B cell (primary cell): ENCODE measurements around the gene GCN1. TPM values are rescaled to one million over a fixed set of nuclear protein-coding genes. Genes with fewer than 3 reads are reported as not detected.

Source experiments
- ATAC-seq: fragments of 200-7000 bp; cut with Tn5 transposase; one replicate; pipeline ENCODE4 v1.10.0; 2021; ENCODE audit warnings: low read depth, mild to moderate bottlenecking, moderate number of reproducible peaks, moderate library complexity
- CTCF ChIA-PET: fragments of 350-600 bp; sonication (Branson Sonifier 250); formaldehyde crosslinking; loops from one replicate; lab custom pipeline; 2021; ENCODE audit warnings: antibody characterized with exemption, inconsistent platforms; lab: Charles Lee
- POLR2A ChIA-PET: fragments of 350-600 bp; sonication (Branson Sonifier 250); formaldehyde crosslinking; loops from one replicate; lab custom pipeline; 2021; ENCODE audit warnings: antibody characterized with exemption; lab: Charles Lee
- DNase-seq: peaks from one replicate; pipeline ENCODE4 v3.0.0; 2013
- H2AFZ ChIP-seq: 2 replicates; pipeline ENCODE4 v1.6.1; 2012; ENCODE audit warnings: mild to moderate bottlenecking, low read depth, low read length; ENCODE audit not compliant: insufficient read depth, poor library complexity, severe bottlenecking
- H3K27ac ChIP-seq, 2 donors: 1 replicate in 1 of 2; 2 replicates in 1 of 2; pipeline ENCODE4 v1.5.1; 2012 to 2013; ENCODE audit warnings: low read length in 2 of 2, mild to moderate bottlenecking in 2 of 2, moderate library complexity in 1 of 2
- H3K27me3 ChIP-seq, 4 experiments: fragments of 200-600 bp in 1 of 4; sonication (generic) in 1 of 4; replicated peaks in 1 of 4; 1 replicate in 2 of 4; 2 replicates in 2 of 4; pipeline versions ENCODE4 v1.6.1 to v1.7.0; 2013 to 2016; ENCODE audit warnings: low read length in 3 of 4, mild to moderate bottlenecking in 2 of 4, mixed read lengths in 1 of 4, moderate library complexity in 1 of 4; ENCODE audit not compliant: insufficient read depth in 4 of 4, control insufficient read depth in 3 of 4; ENCODE audit errors: control extremely low read depth in 1 of 4
- H3K36me3 ChIP-seq, 2 experiments: replicated peaks in 1 of 2; 1 replicate in 1 of 2; 2 replicates in 1 of 2; pipeline versions ENCODE4 v1.6.1 to v1.7.1; 2013; ENCODE audit warnings: low read length in 1 of 2; ENCODE audit not compliant: insufficient read depth in 2 of 2, control insufficient read depth in 1 of 2; ENCODE audit errors: control extremely low read depth in 1 of 2, extremely low read depth in 1 of 2
- H3K4me1 ChIP-seq, 2 donors: fragments of 200-600 bp in 1 of 2; sonication (generic) in 1 of 2; 1 replicate in 1 of 2; 2 replicates in 1 of 2; pipeline versions ENCODE4 v1.5.1 to v1.6.1; 2013 to 2017; ENCODE audit warnings: low read length in 2 of 2; ENCODE audit not compliant: control insufficient read depth in 2 of 2, insufficient read depth in 2 of 2
- H3K4me2 ChIP-seq: replicated peaks from 2 replicates; pipeline ENCODE3; 2012; ENCODE audit warnings: mild to moderate bottlenecking, low read depth, low read length; ENCODE audit not compliant: poor library complexity, severe bottlenecking
- H3K4me3 ChIP-seq, 5 experiments: fragments of 200-600 bp in 1 of 5; sonication (generic) in 1 of 5; 1 replicate in 3 of 5; 2 replicates in 2 of 5; pipeline versions ENCODE4 v1.5.1 to v1.7.0; 2011 to 2016; ENCODE audit warnings: low read length in 4 of 5, mild to moderate bottlenecking in 4 of 5, low read depth in 2 of 5, control low read depth in 1 of 5, moderate library complexity in 1 of 5; ENCODE audit not compliant: insufficient read depth in 1 of 5; ENCODE audit errors: control extremely low read depth in 1 of 5, extremely low read depth in 1 of 5
- H3K79me2 ChIP-seq: fragments of 200-600 bp; sonication (generic); one replicate; pipeline ENCODE4 v1.6.0; 2016; ENCODE audit warnings: low read length; ENCODE audit not compliant: control insufficient read depth, insufficient read depth
- H3K9ac ChIP-seq: fragments of 200-600 bp; sonication (generic); 2 replicates; pipeline ENCODE4 v1.6.1; 2017; ENCODE audit warnings: mild to moderate bottlenecking, low read length, moderate library complexity
- H3K9me3 ChIP-seq, 3 donors: one replicate each; pipeline versions ENCODE4 v1.6.1 to v1.7.1; 2013; ENCODE audit warnings: low read length in 2 of 3; ENCODE audit not compliant: control insufficient read depth in 2 of 3, insufficient read depth in 1 of 3; ENCODE audit errors: control extremely low read depth in 1 of 3
- H4K20me1 ChIP-seq: 2 replicates; pipeline ENCODE4 v1.6.0; 2012; ENCODE audit warnings: mild to moderate bottlenecking, low read length; ENCODE audit not compliant: insufficient read depth, control insufficient read depth, poor library complexity, severe bottlenecking
- H3K27ac Mint-ChIP-seq: one replicate; pipeline ENCODE4 v1.8.0; 2021; ENCODE audit warnings: mixed read lengths
- H3K27me3 Mint-ChIP-seq: one replicate; pipeline ENCODE4 v1.8.0; 2021; ENCODE audit warnings: mixed read lengths
- H3K4me1 Mint-ChIP-seq: one replicate; pipeline ENCODE4 v1.8.0; 2021; ENCODE audit warnings: mixed read lengths
- H3K4me3 Mint-ChIP-seq: one replicate; pipeline ENCODE4 v1.8.0; 2021; ENCODE audit warnings: mixed read lengths
- H3K9me3 Mint-ChIP-seq: one replicate; pipeline ENCODE4 v1.8.0; 2022; ENCODE audit warnings: mixed read lengths; ENCODE audit not compliant: insufficient read depth
- EZH2 ChIP-seq: IDR thresholded peaks from 2 replicates; pipeline ENCODE4 v1.6.1; 2012; ENCODE audit warnings: borderline replicate concordance, low read depth, mild to moderate bottlenecking, moderate library complexity, low read length; ENCODE audit not compliant: insufficient read depth, poor library complexity, severe bottlenecking
- WGBS: methylation state at CpG from one replicate; pipeline ENCODE4 v1.1.5; 2013; ENCODE audit warnings: missing lambda C conversion rate; ENCODE audit not compliant: insufficient coverage; 5-methylcytosine and 5-hydroxymethylcytosine counted together
- intact Hi-C: fragments of 100-400 bp; cut with micrococcal nuclease; formaldehyde crosslinking; loops from one replicate; pipeline ENCODE4 v1.10.0; 2022
- polyA plus RNA-seq: library from polyadenylated mRNA; depleted of rRNA; stranded (reverse); fragments of >200 nt; gene quantifications from 2 replicates; pipeline ENCODE4 v1.2.3, GENCODE V29; 2012
- small RNA-seq: library from RNA; depleted of rRNA; stranded (forward); fragments of <200 nt; gene quantifications from one replicate; pipeline ENCODE3, GENCODE V24; 2012; ENCODE audit warnings: low replicate concordance, low read depth; ENCODE audit not compliant: insufficient read length
- total RNA-seq, 2 donors: library from RNA; stranded (reverse); fragments of 120-200 nt in 1 of 2; gene quantifications; 1 replicate in 1 of 2; 2 replicates in 1 of 2; pipeline versions ENCODE4 v1.2.3 to v1.2.4, GENCODE V29; 2013 to 2022

GCN1 gene
- total and polyA plus RNA-seq, 2 donors (not counting 1 experiment from before 2014, with no cell fraction given), result 41.3 to 127 TPM

- Histone ChIP-seq H3K4me1 (peaks cover 4 to 16% of the 10 kb centered on the region in 2 donors), H3K9me3 (no peaks in the 10 kb centered on the region), H3K27me3 (no peaks in the 10 kb centered on the region), H4K20me1 (no peaks in the 10 kb centered on the region), H3K27ac (no peak overlapping the region), H3K4me2 (no peak overlapping the region), H3K79me2 (no peaks in the 10 kb centered on the region), H3K36me3 (peaks cover 0 to 4% of the 10 kb centered on the region in 2 experiments), H2AFZ (no peak overlapping the region), H3K4me3 (no peak overlapping the region), H3K9ac (no peak overlapping the region)
- DNase-seq (no peak), ATAC-seq (no peak)
- H3K4me1 Mint-ChIP-seq, result peaks cover 6% of the 10 kb centered on the region
- no peak overlapping the region for H3K27ac Mint-ChIP-seq
- CTCF ChIA-PET, result no interaction called here
- 93% methylated on average over 5 of the region's 6 CpGs for WGBS
- POLR2A ChIA-PET, result interaction anchor here (0.6 kb wide), 1 partner anchor 1736 kb away, joined by 5 read pairs; no protein-coding TSS in a partner anchor
- no peaks in the 10 kb centered on the region for H3K9me3 Mint-ChIP-seq
- no peak overlapping the region for H3K4me3 Mint-ChIP-seq
- no peak for TF ChIP-seq EZH2
- intact Hi-C loops, result no loop called here
- no peaks in the 10 kb centered on the region for H3K27me3 Mint-ChIP-seq
These were observed 117.3 kb downstream of the GCN1 start for GRCh38 chr12:120077260-120077659.

Small RNAs within 50 kb of the gene (small RNA-seq; reads per million reads assigned to genes)
- gene MIR4498, result not detected

Other genes starting within 250 kb of the GCN1 start
- 41.5 and 43.6 TPM in 2 replicates for gene BICDL1, start 205.5 kb downstream of the GCN1 start, total RNA-seq
- 14.0 and 15.6 TPM in 2 replicates for gene BICDL1, start 205.5 kb downstream of the GCN1 start, polyA plus RNA-seq
- 50.1 and 52.9 TPM in 2 replicates for gene RAB35, start 78.0 kb downstream of the GCN1 start, total RNA-seq
- gene RAB35, start 78.0 kb downstream of the GCN1 start, polyA plus RNA-seq, result 20.4 and 24.8 TPM in 2 replicates
- 1,817 and 1,873 TPM in 2 replicates for gene RPLP0, start 6.4 kb upstream of the GCN1 start, total RNA-seq
- 4,783 and 7,975 TPM in 2 replicates for gene RPLP0, start 6.4 kb upstream of the GCN1 start, polyA plus RNA-seq
- 2.0 and 2.8 TPM in 2 replicates for gene PXN, start 71.0 kb upstream of the GCN1 start, total RNA-seq
- 3.1 and 5.4 TPM in 2 replicates for gene PXN, start 71.0 kb upstream of the GCN1 start, polyA plus RNA-seq
- 12,344 and 13,004 TPM in 2 replicates for gene RNU4-2, start 97.2 kb upstream of the GCN1 start, total RNA-seq
- not detected in 2 replicates for gene RNU4-2, start 97.2 kb upstream of the GCN1 start, polyA plus RNA-seq
- gene RNU4-1, start 98.5 kb upstream of the GCN1 start, total RNA-seq, result 3,269 and 3,426 TPM in 2 replicates
- gene RNU4-1, start 98.5 kb upstream of the GCN1 start, polyA plus RNA-seq, result not detected in 2 replicates
- 2.5 and 4.8 TPM in 2 replicates for gene SIRT4, start 107.6 kb upstream of the GCN1 start, total RNA-seq
- gene SIRT4, start 107.6 kb upstream of the GCN1 start, polyA plus RNA-seq, result 1.3 and 1.5 TPM in 2 replicates
- not detected in 2 replicates for gene PLA2G1B, start 133.1 kb upstream of the GCN1 start, total RNA-seq
- gene PLA2G1B, start 133.1 kb upstream of the GCN1 start, polyA plus RNA-seq, result not detected in 2 replicates
- not detected in 2 replicates for gene MSI1, start 174.4 kb upstream of the GCN1 start, total RNA-seq
- not detected in 2 replicates for gene MSI1, start 174.4 kb upstream of the GCN1 start, polyA plus RNA-seq
- 132 and 137 TPM in 2 replicates for gene COX6A1, start 243.4 kb upstream of the GCN1 start, total RNA-seq
- gene COX6A1, start 243.4 kb upstream of the GCN1 start, polyA plus RNA-seq, result 366 and 484 TPM in 2 replicates